HG02970 (cell line): ENCODE results near the gene SLC4A2.

Source experiments
- ATAC-seq: cut with Tn5 transposase; IDR thresholded peaks from one replicate; pipeline ENCODE4 v1.9.1; 2021; ENCODE audit warnings: mild to moderate bottlenecking, moderate library complexity, moderate number of reproducible peaks; ENCODE audit not compliant: unreplicated experiment, low FRiP score

SLC4A2 gene

DNA sequence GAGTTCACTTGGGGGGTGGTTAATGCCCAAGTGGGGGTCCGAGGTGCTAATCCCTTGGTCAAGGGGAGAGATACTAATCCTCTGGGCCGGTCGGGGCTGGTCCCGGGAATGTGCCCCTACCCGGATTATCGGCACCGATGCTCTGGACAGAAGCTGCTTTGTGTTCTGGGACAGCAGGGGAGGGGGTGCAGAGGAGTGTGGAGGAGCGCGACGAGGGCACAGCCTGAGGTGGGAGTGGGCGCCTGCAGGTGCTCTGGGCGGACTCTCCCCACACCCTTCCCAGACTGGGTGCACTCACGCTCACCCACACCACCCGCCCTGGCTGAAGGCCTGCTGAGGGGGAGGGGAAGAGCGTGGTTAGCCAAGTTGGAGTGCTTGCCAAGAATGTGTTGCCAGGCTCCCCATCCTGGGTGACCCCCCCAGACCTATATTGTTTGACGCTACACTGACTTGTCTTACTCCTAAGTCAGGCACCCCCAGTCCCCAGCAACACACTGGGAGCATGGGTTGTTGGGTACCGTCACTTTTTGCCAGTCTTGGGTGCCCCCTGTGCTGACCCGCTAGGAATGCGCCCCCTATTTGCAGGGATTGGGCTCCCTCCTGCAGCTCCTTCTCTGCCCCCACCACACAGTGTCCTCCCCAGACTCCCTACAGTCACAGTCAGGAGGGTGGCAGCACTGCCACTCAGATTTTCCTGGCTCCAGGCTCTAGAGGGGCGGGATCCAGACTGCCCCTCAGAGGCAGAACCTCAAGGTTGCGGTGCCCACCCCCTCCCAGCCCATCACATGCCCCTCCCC is 1.2 kb downstream of the SLC4A2 start:
- ATAC-seq = no peak

DNA sequence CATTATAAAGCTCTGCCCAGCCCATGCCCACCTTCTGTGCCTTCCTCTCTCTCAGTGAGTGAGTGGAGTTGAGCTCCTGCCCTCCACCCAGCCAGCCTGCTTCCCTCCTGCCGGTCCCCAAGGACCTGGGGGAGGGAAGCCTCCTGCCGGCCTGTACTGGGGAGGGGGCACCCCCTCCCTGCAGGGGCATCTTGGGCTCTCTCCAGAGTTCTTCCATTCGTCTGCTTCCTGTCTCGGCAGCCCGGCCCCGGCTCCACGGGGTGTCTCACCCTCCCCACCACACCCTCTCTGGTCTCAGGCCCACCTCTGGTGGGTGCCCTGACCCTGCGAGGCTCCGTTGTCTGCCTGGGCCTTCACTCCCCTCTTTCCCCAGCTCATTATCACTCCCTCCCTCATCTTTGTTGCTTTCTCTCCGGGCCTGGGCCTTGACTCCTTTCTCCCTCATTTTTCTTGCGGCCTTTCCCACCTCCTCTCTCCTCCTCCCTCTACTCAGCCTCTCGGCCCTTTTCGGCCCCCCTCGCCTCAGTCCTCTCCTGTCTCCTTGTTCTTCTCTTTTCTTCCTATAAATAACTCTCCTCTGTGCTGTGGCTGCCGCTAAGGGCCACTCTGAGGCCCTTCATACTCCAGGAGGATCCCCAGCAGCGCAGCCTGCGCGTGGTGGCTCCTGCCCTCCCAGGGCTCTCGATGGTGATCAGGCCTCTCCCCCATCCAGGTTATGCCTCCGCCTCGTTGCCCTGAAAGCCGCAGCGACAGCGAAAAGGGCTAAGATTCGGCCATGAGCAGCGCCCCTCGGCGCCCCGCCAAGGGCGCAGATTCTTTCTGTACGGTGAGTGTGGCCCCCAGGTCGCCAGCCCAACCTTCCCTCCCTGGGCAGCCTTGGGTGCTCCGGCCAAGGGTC is 2.1 kb downstream of the SLC4A2 start:
- no peak for ATAC-seq

DNA sequence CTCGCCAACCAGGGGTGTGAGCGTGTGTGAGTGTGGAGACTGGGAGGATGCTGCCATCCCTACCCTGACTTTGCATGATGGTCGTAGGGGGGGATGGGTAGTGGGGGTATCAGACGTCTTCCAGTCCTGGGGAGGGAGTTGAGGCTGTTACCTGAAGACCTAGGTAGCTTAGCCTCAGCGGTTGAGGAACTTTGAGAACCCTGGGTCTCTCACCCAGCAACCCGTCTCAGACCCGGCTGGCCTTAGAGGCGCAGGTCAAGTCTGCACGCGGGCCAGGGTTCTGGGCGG is 2.7 kb downstream of the SLC4A2 start:
- no peak for ATAC-seq

DNA sequence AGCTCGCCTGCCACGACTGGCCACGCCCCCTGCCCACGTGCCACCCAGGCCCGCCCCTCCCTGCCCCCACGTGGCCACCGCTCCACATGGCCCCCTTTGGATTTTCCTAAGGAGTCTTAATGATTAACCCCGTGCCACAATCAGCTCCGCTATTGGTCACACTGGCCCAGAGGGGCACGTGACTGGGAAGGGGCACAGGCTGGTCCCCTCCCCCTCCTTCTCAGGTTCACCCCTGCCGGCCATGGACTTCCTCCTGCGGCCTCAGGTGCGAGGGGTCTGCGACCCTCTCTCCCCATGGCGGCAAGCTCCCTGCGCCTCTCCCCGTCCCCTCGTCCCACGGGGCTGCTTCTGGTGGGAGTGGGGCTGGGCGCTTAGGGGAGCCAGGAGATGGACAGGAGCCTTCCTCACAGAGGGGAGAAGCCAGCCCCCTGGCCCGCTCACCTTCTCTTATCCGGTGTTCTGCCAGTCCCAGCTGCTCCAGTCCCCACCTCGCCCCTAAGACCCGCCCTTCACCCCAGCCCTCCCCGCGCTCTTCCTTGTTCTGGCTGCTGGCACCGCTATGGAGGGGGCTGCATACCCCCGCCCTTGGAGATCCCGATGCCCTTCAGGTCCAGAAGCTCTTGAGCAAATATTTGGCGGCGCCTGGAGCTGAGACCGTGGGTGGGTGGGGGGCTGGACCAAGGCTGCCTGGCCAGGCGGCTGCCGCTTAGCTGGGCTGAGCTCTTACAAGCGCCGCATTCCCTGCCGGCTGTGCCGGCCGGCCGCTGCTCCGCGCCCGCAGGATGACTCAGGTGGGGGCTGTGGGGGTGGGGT is 3.2 kb downstream of the SLC4A2 start:
- no peak for ATAC-seq

DNA sequence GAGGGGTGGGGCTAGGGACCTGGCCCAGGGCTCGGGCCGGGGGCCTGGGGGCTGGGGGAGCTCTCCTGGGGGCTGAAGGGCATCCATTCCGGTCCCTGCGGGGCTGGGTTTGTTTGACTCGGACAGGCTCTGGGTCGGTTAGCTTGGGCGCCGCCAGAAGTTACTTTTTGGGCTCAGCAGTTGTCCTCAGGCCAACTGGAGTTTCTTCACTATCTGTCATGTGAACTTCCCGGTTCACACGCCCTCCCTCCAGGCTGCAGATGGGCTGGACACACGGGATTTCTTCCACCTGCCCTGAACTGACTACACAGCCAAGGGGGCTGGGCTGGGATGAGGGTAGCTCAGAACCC is 3.8 kb downstream of the SLC4A2 start:
- no peak for ATAC-seq

DNA sequence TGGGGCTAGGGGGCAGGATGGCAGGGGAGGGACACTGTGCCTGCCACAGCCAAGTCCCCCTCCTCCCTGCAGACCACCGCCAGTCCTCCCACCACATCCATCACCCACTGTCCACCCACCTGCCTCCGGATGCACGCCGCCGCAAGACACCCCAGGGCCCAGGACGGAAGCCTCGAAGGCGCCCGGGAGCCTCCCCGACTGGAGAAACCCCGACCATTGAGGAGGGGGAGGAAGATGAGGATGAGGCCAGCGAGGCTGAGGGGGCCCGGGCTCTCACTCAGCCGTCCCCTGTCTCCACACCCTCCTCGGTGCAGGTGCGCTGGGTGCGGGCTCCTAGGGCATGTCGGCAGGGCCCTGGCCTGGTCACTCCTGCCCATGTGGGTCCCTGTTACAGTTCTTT is 5.1 kb downstream of the SLC4A2 start:
- no peak for ATAC-seq

DNA sequence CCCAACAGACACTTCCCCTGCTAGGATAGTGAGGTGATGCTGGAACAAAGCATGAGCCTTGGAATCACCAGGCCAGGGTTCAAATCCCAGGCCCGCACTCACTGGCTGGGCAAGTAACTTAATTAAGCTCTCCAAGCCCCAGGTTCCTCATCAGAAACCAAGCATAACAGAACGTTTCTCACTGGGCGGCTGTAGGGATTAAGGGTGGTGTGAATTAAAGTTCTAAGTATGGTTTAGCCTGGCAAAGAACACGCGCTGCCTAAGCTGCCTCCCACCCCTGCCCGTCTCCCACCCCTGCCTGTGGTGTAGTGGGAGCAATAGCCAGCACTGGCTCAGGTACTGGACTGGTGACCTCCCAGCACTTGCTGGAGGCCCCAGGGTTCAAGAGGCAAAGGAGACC is 5.6 kb downstream of the SLC4A2 start:
- no peak for ATAC-seq

DNA sequence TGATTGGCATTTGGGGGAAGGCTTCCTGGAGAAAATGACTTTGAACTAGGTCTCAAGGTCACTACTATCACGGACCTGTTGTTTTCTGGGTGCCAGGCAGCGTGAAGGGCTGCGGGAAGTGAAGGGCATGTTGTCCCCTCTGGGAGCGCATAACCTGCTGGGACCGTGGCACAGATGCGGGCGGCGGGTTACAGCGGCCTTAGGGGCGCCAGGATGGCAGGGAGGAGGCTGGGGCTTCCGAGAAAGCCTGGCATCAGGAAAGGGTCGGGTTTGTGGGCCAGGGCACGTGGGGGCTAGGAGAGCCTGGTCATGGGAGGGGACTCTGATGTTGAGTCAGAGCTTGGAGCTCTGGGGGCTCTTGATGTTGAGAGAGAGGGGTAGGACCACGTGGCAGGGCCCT is 6.1 kb downstream of the SLC4A2 start:
- ATAC-seq = no peak

DNA sequence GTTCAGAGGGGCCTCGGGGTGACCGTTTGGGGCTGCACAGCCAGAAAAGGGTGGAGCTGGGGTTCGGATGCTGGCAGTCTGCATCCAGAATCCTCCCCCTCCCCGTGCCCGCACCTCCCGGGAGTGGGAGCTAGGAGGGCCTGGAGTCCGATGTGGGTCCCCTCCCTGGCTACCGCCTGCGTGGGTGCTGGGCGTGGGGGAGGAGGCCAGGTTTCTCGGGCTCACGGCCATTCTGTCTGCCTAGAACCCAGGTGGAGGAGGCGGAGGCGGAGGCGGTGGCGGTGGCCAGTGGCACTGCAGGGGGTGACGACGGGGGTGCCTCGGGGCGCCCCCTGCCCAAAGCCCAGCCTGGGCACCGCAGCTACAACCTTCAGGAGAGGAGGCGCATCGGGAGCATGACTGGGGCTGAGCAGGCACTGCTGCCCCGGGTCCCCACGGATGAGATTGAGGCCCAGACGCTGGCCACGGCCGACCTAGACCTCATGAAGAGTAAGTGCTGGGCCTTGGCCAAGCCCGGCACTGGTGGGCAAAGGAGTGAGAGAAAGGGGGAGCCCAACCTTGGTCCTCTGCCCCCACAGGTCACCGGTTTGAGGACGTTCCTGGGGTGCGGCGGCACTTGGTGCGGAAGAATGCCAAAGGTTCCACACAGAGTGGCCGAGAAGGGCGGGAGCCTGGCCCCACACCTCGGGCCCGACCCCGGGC is 7.0 kb downstream of the SLC4A2 start:
- ATAC-seq = no peak

DNA sequence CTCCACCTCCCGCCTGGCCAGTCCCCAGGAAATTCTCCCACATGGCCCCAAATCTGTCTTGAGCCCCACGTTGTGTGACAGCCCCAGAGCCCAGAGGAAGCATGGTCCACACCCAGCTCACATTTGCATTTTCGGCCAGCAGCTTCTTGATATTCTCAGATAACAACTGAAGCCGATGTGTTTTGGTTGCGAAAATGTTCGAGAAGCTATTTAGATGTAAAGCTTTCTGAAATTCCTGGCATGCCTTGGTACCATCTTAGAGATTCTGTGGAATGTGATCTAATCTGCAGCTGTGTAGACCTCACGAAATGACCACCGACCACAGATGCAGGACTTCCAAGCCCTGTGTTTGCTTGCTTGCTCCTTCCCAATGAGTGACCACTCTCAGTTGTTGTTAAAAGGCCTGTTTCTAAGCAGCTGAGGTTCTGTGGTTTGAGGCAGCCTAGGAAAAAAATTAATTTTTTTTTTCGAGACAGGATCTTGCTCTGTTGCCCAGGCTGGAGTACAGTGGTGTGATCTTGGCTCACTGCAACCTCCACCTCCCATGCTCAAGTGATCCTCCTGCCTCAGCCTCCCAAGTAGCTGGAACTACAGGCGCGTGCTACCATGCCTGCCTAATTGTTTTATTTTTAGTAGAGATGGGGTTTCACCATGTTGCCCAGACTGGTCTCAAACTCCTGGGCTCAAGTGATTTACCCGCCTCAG is 8.8 kb downstream of the SLC4A2 start:
- ATAC-seq = no peak

DNA sequence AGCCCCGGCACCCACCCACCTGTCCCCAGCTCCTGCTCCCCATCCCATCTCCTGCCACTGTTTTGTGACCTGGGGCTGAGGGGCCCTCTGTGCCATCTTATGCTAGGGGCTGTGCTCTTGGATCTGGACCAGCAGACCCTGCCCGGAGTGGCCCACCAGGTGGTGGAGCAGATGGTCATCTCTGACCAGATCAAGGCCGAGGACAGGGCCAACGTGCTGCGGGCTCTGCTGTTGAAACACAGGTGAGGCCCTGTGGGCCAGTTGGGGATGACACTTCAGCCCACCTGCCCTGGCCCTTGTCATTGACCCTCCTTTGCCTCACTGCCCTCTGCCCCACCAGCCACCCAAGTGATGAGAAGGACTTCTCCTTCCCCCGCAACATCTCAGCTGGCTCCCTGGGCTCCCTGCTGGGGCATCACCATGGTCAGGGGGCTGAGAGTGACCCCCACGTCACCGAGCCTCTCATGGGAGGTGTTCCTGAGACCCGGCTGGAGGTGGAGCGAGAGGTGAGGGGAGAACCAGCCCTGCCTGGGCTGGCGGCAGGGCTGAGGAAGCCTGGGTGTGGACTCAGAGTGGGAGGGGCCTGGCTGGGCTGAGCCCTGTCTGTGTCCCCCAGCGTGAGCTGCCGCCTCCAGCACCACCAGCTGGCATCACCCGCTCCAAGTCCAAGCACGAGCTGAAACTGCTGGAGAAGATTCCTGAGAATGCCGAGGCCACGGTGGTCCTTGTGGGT is 10.6 kb downstream of the SLC4A2 start:
- ATAC-seq = no peak

DNA sequence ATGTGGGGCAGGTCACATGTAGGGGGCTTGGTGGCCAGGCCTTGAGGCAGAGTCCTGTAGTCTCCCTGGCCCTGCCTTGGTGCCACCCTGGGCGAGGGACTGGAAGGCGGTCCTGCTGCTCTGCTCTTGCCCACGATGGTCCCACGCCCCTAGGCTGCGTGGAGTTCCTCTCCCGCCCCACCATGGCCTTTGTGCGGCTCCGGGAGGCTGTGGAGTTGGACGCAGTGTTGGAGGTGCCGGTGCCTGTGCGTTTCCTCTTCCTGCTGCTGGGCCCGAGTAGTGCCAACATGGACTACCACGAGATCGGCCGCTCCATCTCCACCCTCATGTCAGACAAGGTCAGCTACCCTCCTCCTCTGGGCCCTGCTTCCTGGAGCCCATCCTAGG is 11.2 kb downstream of the SLC4A2 start:
- no peak for ATAC-seq

DNA sequence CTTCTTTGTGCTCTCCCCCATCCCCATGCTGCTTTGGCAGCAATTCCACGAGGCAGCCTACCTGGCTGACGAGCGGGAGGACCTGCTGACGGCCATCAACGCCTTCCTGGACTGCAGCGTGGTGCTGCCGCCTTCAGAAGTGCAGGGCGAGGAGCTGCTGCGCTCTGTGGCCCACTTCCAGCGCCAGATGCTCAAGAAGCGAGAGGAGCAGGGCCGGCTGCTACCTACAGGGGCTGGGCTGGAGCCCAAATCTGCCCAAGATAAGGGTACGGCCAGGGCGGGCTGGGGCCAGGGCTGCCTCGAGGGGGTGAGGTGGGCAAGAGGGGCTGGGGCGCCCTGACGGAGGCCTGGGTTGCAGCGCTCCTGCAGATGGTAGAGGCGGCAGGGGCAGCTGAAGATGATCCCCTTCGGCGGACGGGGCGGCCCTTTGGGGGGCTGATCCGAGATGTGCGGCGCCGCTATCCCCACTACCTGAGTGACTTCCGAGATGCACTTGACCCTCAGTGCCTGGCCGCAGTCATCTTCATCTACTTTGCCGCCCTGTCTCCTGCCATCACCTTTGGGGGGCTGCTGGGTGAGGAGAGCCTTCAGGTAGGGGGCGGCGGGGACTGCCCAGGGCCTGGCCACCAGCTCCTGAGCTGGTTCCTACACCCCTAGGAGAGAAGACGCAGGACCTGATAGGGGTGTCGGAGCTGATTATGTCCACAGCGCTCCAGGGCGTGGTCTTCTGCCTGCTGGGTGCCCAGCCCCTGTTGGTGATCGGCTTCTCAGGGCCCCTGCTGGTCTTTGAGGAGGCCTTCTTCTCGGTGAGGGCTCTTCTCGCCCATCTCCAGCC is 11.9 kb downstream of the SLC4A2 start:
- ATAC-seq = no peak

DNA sequence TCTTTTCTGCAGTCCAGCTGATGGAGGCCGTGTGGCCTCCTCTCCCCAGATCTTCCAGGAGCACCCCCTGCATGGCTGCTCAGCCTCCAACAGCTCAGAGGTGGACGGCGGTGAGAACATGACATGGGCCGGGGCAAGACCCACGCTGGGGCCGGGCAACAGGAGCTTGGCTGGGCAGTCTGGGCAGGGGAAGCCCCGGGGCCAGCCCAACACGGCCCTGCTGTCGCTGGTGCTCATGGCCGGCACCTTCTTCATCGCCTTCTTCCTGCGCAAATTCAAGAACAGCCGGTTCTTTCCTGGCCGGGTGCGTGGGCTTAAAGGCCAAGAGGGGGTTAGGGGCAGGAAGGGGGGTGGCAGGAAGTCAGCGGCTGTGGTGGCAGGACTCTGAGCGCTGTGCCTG is 14.6 kb downstream of the SLC4A2 start:
- ATAC-seq = no peak

DNA sequence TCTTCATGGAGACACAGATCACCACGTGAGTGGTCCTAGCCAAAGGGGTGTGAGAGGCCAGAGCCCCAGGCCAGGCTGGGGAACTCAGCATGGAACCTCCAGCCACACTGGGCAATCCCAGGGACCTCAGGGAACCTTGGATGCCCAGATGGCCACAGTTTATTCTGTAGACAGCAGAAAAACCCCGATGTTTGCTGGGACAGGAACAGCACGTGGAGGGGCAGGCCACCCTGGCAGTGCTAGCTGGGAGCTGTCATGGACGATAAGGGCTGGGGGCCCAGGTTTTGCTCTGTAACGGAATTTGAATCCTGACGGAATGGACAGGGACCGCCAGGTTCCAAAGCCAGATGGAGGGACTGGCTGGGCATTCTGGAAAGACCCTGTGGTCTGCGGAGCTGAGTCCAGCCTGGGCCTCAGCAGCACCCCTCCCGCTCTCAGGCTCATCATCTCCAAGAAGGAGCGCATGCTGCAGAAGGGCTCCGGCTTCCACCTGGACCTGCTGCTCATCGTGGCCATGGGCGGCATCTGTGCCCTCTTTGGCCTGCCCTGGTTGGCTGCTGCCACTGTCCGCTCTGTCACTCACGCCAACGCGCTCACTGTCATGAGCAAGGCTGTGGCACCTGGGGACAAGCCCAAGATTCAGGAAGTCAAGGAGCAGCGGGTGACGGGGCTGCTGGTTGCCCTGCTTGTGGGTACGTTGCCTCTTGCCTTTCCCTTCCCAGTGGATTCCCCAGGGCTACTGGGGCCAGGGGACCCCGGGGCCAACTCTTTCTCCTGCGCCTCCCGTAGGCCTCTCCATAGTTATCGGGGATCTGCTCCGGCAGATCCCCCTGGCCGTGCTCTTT is 15.7 kb downstream of the SLC4A2 start:
- no peak for ATAC-seq

DNA sequence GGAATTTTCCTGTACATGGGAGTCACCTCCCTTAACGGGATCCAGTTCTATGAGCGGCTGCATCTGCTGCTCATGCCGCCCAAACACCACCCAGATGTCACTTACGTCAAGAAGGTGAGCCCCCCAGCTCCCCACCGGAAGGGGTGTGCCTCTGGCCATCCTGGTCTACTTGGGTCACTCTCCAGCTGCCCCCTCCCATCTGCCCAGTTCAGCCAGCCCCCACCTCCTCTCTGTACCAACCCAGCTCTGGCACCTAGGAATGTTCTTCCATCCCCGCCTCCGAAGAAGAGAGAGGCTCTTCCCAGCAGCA is 16.2 kb downstream of the SLC4A2 start:
- no peak for ATAC-seq

DNA sequence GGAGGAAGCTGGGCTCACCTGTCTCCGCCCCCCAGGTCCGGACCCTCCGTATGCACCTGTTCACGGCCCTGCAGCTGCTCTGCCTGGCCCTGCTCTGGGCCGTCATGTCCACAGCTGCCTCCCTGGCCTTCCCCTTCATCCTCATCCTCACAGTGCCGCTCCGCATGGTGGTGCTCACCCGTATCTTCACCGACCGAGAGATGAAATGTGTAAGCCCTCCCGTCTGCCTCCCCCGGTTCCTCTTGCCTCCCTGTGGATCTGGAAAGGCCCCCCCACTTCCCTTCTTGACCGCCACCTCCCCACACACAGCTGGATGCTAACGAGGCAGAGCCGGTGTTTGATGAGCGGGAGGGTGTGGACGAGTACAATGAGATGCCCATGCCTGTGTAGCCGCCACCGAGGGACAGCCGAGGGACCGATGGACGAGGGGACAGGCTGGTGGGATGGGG is 16.6 kb downstream of the SLC4A2 start:
- no peak for ATAC-seq
